ENCODE measurements around the gene ITIH3. TPM values are rescaled to one million over a fixed set of nuclear protein-coding genes. Genes with fewer than 3 reads are reported as not detected.

The ITIH3 gene
- total and polyA plus RNA-seq, 10 of the 15 experiments (the other 5 are each of a cell fraction or from before 2014, with no cell fraction given), result 0.07 to 0.17 (median 0.15) TPM; not detected in 7

DNA sequence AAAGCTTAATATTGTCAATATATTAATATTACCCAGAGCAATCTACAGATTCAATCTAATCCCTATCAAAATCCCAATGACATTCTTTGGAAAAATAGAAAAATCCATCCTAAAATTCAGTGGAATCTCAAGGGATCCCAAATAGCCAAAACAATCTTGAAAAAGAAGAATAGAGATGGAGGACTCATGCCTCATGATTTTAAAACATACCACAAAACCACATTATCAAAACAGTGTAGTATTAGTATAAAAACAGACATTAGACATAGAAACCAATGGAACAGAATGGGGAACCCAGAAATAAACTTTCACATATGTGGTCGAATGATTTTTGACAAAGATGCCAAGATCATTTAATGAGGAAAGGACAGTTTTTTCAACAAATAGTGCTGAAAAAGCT lies 38.5 kb upstream of the ITIH3 start:
- no TSS peak for BruUV-seq (replicated peaks)
- FAIRE-seq, result no peak

More for the DNA sequence above, 38.5 kb upstream of the ITIH3 start:
- Histone ChIP-seq H3K9ac (ENCODE audit: control insufficient read depth, insufficient read depth, low read length) (no peak overlapping the region), H3K4me1 (ENCODE audit: control insufficient read depth, insufficient read depth, low read length) (peaks cover 3% of the 10 kb centered on the region; the same call in 1 of the 2 replicates), H3K79me2 (ENCODE audit: control insufficient read depth, insufficient read depth, low read length) (no peaks in the 10 kb centered on the region), H2AFZ (ENCODE audit: control insufficient read depth, low read depth, low read length) (no peak overlapping the region), H3K9me3 (replicated peaks; ENCODE audit: control insufficient read depth, insufficient read depth, low read length) (no peaks in the 10 kb centered on the region), H3K4me3 (no peak overlapping the region), H4K20me1 (ENCODE audit: control insufficient read depth, insufficient read depth) (no peaks in the 10 kb centered on the region), H3K27ac (ENCODE audit: control insufficient read depth, insufficient read depth) (no peak overlapping the region), H3K4me2 (ENCODE audit: control insufficient read depth, insufficient read depth) (no peak overlapping the region), H3K27me3 (replicated peaks in 1 of 2; ENCODE audit: control insufficient read depth in 2 of 2, insufficient read depth in 2 of 2, low read length in 1 of 2) (no peaks in the 10 kb centered on the region), H3K36me3 (ENCODE audit: control insufficient read depth in 2 of 2, insufficient read depth in 2 of 2, low read length in 1 of 2) (peaks cover 0 to 6% of the 10 kb centered on the region in 2 experiments; a peak in 2 of 4 replicates)
- intact Hi-C loops (cut with micrococcal nuclease; ENCODE audit: unreplicated experiment), result no loop called here
- SMC1A ChIA-PET (ENCODE audit: uncharacterized antibody, unreplicated experiment), result no interaction called here
- RAD21 ChIA-PET (ENCODE audit: unreplicated experiment), result no interaction called here
- WGBS (ENCODE audit: insufficient coverage, insufficient replicate concordance, low lambda C conversion rate, missing lambda C conversion rate), result 88% methylated on average over 1 of the region's 1 CpG
- DNase-seq (ENCODE audit: low read depth, low spot score) (no peak), ATAC-seq (no peak)
- TF ChIP-seq EP300 (IDR thresholded peaks at IDR 0.05; ENCODE audit: borderline replicate concordance in 1 of 2, control insufficient read depth in 1 of 2, low read depth in 2 of 2, low read length in 2 of 2) (no peak), HDAC6 (IDR thresholded peaks at IDR 0.05; ENCODE audit: unreplicated experiment) (no peak), NFIC (IDR thresholded peaks at IDR 0.05; ENCODE audit: low read depth, low read length) (no peak), ETV6 (conservative IDR thresholded peaks at IDR 0.05 in 1 of 2, IDR thresholded peaks at IDR 0.05 in 1 of 2; ENCODE audit: borderline replicate concordance in 1 of 2, low read depth in 1 of 2) (no peak), CBX5 (IDR thresholded peaks at IDR 0.05; ENCODE audit: low read depth) (no peak), CHD1 (IDR thresholded peaks at IDR 0.05; ENCODE audit: low read depth, low read length) (no peak), GATAD2B (conservative IDR thresholded peaks at IDR 0.05; ENCODE audit: low read depth) (no peak)
- TF ChIP-seq, protein P1, sequence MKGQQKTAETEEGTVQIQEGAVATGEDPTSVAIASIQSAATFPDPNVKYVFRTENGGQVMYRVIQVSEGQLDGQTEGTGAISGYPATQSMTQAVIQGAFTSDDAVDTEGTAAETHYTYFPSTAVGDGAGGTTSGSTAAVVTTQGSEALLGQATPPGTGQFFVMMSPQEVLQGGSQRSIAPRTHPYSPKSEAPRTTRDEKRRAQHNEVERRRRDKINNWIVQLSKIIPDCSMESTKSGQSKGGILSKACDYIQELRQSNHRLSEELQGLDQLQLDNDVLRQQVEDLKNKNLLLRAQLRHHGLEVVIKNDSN (IDR thresholded peaks at IDR 0.05; ENCODE audit: borderline replicate concordance, extremely low read length, insufficient read depth, low read depth, low read length), result no peak
- TF ChIP-seq, protein P2, sequence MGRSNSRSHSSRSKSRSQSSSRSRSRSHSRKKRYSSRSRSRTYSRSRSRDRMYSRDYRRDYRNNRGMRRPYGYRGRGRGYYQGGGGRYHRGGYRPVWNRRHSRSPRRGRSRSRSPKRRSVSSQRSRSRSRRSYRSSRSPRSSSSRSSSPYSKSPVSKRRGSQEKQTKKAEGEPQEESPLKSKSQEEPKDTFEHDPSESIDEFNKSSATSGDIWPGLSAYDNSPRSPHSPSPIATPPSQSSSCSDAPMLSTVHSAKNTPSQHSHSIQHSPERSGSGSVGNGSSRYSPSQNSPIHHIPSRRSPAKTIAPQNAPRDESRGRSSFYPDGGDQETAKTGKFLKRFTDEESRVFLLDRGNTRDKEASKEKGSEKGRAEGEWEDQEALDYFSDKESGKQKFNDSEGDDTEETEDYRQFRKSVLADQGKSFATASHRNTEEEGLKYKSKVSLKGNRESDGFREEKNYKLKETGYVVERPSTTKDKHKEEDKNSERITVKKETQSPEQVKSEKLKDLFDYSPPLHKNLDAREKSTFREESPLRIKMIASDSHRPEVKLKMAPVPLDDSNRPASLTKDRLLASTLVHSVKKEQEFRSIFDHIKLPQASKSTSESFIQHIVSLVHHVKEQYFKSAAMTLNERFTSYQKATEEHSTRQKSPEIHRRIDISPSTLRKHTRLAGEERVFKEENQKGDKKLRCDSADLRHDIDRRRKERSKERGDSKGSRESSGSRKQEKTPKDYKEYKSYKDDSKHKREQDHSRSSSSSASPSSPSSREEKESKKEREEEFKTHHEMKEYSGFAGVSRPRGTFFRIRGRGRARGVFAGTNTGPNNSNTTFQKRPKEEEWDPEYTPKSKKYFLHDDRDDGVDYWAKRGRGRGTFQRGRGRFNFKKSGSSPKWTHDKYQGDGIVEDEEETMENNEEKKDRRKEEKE (IDR thresholded peaks at IDR 0.05), result no peak
- CTCF ChIA-PET, result no interaction called here
- in situ Hi-C loops (cut with MboI), result no loop called here
- POLR2A ChIA-PET, result no interaction called here
